Fibroblast of gingiva (primary cell): ENCODE data around the gene MARK3.
A peak's percentile ranks its signal among the peaks of the same experiment; 100 is the strongest.

ENCODE experiments used
- DNase-seq: peaks from one replicate; pipeline ENCODE4 v3.0.0-alpha.2; 2011; ENCODE audit warnings: low read depth

The MARK3 gene

GRCh38 chr14:103526914-103527248 is 141.7 kb downstream of the MARK3 start:
- no peak for DNase-seq

DNA sequence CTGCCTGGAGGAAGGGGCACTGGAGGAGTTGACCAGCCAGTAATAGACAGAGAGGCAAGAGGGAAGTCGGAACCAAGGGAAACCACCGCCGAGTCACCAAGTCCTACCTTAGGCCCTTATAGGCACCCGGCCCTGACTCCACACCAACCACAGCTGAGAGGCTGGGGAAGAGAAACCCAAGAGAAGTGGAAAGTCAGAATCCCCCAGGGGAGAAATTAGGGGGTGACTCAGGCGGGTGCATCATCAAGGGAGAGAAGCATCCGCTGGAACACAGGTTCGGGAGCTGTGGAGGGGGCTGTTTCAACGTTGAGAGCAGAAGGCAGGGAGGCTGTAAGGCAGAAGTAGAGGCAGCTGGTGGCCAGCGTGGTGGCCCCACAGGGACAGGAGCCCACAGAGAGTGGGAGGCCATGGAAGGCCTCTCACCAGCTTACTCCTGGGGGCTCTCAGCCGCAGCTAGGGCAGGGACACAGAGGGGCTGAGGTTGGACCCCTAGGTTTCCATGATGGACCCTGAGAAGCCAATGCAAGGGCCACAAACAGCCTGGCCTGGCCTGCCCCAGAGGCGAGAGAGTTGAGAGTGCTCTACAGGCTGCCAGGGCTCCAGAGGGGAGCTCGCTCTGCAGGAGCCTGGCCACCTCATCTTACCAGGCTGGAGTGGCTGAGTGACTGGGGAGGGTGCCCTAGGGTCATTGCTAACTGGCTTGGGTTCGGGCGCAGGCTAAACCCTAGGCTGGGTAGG is 142.4 kb downstream of the MARK3 start:
- no peak for DNase-seq

GRCh38 chr14:103528146-103528586 is 143.0 kb downstream of the MARK3 start:
- no peak for DNase-seq

- DNase-seq, result peak; percentile 95
These were observed 143.6 kb downstream of the MARK3 start, which contains the start of gene TRMT61A for GRCh38 chr14:103528587-103529382. Gene TRMT61A (plus strand): TSS chr14:103529196. CDS start chr14:103529979, 783 bp downstream.

DNA sequence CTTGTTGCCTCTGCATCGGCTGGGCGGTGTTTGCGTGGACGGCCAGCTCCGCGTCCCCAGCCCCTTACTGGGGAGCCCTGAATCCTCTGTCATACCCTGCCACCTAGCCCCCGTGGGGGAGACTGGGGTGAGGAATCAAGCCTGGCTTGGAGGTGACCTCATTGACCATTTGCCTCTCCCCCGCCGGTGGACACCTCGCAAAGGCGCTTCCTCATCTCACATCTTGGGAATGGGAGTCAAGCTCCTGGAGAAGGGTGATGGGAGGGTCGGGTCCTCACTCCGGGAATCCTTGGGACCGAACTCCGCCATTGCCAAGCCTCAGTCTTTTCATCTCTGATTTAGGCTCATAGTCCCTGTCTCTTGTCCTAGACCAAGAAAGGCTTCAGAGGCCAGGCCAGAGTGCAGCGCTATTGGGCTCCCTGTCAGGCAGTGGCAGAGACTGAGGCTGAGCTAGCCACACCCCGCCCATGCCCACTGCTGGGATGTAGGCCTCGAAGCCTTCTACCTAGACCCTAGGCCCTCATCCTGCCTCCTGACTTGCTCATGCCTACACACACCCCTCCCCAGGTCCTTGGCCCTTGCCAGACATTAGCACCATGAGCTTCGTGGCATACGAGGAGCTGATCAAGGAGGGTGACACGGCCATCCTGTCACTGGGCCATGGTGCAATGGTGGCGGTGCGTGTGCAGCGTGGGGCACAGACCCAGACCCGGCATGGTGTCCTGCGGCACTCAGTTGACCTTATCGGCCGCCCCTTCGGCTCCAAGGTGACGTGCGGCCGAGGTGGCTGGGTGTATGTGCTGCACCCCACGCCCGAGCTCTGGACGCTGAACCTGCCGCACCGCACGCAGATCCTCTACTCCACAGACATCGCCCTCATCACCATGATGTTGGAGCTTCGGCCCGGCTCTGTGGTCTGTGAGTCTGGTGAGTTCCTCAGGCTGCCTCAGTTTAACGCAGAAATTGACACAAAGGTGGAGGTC is 144.5 kb downstream of the MARK3 start:
- no peak for DNase-seq

GRCh38 chr14:103530390-103530789 is 145.2 kb downstream of the MARK3 start:
- no peak for DNase-seq

DNA sequence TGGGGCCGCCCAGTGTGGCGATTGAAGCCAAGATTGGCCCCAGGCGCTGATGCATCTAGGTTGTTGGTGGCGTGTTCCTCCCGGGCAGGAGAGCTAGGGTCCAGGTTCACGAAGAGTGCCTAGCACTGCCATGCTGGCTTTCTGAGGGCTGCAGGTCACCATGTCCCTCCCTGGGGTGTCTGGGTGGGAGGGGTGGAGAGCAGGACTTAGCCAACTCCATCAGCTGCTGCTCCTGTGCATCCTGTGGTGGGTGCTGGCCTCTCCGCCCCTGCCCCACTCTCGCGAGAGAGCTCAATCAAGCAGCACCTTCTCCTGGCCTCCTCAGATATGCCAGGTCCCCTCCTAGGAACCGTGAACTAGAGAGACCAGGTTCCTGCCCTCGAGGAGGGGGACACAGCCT is 145.6 kb downstream of the MARK3 start:
- DNase-seq, result no peak

- no peak for DNase-seq
These were observed 146.4 kb downstream of the MARK3 start for GRCh38 chr14:103531421-103532215.

DNA sequence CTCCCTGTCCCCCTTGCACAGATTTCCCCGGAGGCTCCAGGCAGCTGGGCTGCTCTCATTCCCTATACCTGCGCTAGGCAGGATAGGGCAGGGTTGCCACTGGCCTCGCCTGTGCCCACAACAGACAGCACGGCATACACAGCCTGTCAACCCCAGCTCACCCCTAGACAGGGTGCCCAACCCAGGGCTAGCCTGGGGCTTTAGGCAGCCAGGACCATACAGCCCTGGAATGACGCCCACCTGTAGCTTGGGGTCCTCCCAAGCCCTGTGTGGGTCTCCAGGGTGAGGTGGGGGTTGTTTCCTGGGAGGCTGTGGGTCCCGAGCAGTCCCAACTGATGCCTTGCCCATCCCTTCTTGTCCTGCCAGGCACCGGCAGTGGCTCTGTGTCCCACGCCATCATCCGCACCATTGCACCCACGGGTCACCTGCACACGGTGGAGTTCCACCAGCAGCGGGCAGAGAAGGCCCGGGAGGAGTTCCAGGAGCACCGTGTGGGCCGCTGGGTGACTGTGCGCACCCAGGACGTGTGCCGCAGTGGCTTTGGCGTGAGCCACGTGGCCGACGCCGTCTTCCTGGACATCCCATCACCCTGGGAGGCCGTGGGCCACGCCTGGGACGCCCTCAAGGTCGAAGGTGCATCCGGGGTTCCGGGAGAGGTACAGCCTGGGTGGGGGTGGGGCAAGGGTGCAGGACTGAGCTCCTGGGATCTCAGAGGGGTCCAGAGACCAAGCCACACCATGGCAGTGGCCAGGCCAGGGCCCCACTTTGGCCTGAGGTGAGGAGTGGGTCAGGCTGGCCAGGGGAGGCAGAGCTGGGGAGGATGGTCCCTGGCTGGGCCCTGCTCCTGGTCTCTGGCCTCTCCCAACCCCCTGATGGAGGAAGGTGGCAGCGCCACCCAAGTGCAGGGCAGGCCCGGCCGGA is 147.3 kb downstream of the MARK3 start:
- no peak for DNase-seq

DNA sequence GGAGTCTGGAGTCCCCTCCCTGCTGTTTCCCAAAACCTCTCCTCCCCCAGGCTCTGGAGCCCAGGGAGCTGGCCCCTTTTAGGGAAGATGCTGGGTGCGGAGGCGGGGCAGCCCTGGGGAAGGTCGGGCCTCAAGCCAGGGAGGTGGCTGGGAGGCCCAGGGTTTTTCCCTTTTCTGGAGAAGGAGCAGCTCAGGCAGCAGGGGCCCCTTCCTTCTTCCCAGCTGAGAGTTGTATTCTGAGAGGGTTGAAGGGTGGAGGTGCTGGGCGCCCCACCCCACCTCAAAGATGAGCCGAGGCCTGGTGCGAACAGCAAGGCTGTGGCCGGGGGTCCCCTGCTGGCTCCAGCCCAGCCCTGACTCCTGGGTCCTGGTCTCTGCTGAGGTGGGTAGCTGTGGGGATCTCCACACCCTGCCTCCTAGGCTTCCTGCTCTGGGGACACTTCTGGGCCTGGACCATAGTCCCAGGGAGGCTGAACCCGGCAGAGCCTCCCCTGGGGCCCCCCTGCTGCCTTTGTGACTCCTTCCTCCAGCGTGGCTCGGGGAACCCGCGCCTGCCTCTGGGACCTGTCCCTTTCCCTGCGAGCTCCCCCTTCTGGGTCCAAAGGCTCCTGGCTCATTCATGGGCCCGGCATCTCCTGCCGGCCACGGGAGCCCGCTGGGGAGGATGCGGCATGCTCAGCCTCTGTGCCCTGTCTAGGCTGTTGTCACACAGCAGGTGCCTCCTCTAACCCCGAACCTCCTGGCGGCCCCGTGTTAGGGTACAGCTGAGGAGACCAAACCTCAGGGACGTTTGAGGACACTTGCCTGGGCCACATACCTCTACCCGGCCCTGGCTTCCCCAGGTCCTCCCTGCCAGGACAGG is 148.2 kb downstream of the MARK3 start:
- DNase-seq, result no peak

DNA sequence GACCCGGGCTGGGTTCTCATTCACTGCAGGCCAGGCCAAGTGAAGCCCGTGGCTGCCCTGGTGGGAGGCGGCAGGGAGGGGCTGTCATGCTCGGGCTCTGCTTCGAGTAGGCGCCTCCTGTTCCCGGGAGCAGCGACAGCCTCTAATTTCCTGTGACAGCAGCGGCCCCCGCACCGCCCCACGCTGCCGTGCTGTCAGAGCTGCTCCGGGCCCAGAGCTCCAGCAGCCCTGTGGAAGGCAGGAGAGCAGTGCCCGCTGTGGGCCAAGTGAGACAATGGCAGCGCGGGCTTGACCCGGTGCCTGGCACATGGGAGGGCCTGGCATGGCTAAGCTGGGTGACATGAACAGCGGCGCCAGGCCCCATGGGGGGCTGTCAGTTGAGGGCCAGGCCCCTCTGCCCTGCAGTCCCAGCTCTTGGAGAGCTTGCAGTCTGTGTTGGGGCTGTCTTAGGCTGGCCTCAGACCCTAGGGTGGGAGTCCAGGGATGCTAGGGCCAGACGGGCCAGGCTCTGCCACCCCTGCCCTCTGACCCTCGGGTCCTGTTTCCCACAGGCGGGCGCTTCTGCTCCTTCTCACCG is 148.9 kb downstream of the MARK3 start:
- DNase-seq, result no peak

DNA sequence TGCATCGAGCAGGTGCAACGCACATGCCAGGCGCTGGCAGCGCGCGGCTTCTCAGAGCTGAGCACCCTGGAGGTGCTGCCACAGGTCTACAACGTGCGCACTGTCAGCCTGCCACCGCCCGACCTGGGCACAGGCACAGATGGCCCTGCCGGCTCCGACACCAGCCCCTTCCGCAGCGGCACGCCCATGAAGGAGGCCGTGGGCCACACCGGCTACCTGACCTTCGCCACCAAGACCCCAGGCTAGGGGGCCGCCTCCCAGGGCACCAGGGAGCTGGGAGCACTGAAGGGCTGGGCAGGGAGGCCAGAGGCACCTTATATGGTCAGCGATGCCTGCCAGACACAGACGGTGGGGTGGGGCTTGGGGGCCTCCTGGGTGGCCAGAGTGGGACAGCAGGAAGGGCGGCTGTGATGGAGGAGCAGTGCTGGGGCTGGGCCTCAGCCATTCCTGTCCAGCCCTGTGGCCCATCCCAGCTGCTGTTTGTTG is 149.4 kb downstream of the MARK3 start:
- DNase-seq, result no peak

- DNase-seq, result no peak
These were observed 150.1 kb downstream of the MARK3 start for GRCh38 chr14:103535081-103535890.

DNA sequence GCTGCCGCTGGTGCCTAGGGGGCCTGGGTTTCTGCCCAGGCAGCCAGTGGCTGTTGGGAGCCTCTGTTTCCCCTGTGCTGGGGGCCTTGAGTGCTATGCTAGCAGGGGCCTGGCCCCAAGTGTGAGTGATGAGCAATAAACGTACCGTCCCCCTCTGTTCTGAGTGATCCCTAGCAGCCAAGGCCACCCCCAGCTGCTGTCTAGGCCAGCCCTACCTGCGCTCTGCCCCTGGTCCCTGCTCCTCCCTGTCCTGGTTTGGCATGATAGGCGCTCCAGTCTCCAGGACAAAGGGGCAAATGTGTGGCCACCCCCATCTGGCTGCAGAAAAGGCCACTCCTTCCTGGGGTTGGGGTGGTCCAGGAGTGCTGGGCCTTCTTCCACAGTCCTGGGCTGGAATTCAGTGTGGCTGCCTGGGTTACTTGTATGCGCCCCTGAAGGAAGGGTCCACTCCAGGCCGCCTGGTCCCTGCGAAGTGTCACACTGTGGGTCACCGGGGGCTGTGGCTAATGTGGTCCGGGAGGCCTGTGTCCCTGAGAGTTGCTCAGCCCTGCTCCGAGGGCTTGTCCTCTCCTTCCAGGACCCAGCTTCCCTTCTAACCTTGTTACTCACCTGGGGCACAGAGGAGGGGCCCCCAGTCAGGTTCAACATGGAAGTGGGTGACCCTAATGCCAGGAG is 150.8 kb downstream of the MARK3 start:
- no peak for DNase-seq

DNA sequence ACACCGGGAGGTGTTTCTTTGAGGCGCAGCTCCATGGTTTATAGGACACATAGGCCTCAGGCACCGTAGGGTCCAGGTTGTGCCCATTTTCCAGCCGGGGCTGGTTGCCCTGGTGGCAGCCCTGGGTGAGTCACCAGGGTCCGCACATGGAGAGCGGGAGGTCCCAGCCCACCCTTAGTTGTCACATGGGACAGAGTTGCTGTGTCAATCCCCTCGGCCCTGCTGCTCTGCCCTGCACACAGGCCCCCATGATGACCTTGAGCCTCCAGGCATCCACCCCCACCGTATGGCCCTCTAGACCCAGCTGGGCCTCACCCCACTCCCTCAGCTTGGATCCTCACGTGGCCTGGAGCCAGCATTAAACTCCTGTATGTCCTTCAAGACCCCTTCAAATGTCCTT is 151.5 kb downstream of the MARK3 start:
- DNase-seq, result no peak

DNA sequence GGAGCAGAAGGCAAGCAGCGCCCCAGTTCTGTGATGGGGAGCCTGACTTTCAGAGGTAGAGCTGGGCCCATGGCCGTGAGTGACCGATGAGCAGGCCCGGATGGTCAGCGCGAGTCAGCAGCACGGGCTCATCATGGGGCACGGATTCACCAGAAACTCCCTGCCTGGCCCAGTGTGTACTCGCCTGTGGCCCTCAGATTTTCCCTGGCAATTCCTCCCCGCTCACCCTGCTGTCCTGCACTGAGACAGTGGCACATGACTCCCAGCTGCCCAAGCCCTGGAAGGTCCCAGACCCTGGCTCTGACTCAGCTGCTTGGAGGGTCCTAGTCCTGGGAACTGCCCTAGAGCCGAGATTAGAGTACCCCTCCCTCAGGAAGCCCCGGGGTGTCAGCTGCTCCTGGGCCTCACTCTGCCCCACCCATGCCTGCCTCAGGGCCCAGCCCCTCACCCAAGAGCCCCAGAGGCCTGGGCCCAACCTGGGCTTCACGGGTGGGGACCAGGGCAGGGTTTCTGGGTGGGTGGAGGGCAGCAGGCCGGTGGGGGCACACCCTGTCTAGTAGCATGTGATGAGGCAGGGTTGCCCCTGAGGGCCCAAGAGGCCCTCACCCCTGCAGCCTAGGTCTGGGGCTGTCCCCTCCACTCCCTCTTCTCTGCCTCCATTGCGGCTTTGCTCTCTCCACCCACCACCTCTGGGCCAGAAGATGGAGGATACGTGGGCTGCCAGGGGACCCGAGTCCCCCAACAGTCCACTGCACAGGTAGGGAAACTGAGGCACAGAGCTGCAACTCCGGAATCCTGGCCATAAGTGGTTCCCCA is 152.2 kb downstream of the MARK3 start:
- DNase-seq, result no peak
